Thyroid gland (tissue), 4 donors: ENCODE measurements around the gene IFT25.

Experiments
- CTCF ChIP-seq, 6 experiments: fragments of 200-600 bp in 3 of 6; fragments of 450-650 bp in 3 of 6; sonication (generic) in 3 of 6; IDR thresholded peaks; one replicate each; pipeline ENCODE4 v1.5.1; 2016 to 2019; ENCODE audit warnings: antibody characterized with exemption in 6 of 6, mild to moderate bottlenecking in 2 of 6, inconsistent platforms in 1 of 6, moderate library complexity in 1 of 6
- POLR2A ChIP-seq, 2 donors: fragments of 450-650 bp; IDR thresholded peaks; one replicate each; pipeline ENCODE4 v1.6.1; 2017; ENCODE audit warnings: antibody characterized with exemption in 2 of 2, mild to moderate bottlenecking in 2 of 2, moderate library complexity in 1 of 2

GRCh38 chr1:53944469-53945182, 873 bp downstream of the IFT25 start:
- no peak for TF ChIP-seq CTCF (IDR thresholded peaks at IDR 0.05)
- TF ChIP-seq POLR2A (IDR thresholded peaks at IDR 0.05) = no peak
